Neuronal stem cell (in vitro differentiated cells): ENCODE results near the gene DBF4B. TPM values are rescaled to one million over a fixed set of nuclear protein-coding genes. Genes with fewer than 3 reads are reported as not detected.

Experiments
- DNase-seq: peaks from one replicate; pipeline ENCODE4 v3.0.0-alpha.2; 2013; ENCODE audit warnings: low spot score
- H2AFZ ChIP-seq: one replicate; pipeline ENCODE4 v1.6.1; 2013; ENCODE audit warnings: mild to moderate bottlenecking, low read length, inconsistent platforms
- H2AK5ac ChIP-seq: 2 replicates; pipeline ENCODE4 v1.6.1; 2013; ENCODE audit warnings: low read depth, mild to moderate bottlenecking, inconsistent platforms, low read length, moderate library complexity, mixed read lengths
- H2BK120ac ChIP-seq: 2 replicates; pipeline ENCODE4 v1.6.1; 2013; ENCODE audit warnings: low read depth, mild to moderate bottlenecking, inconsistent platforms, low read length, moderate library complexity, mixed read lengths
- H2BK12ac ChIP-seq: one replicate; pipeline ENCODE4 v1.6.1; 2013; ENCODE audit warnings: low read length, inconsistent platforms
- H2BK15ac ChIP-seq: 2 replicates; pipeline ENCODE4 v1.6.1; 2013; ENCODE audit warnings: mild to moderate bottlenecking, low read length, inconsistent platforms, mixed read lengths
- H2BK5ac ChIP-seq: one replicate; pipeline ENCODE4 v1.6.1; 2013; ENCODE audit warnings: inconsistent platforms, mild to moderate bottlenecking, low read length, moderate library complexity
- H3K14ac ChIP-seq: one replicate; pipeline ENCODE4 v1.6.1; 2013; ENCODE audit warnings: low read length, inconsistent platforms
- H3K18ac ChIP-seq: 2 replicates; pipeline ENCODE4 v1.6.1; 2013; ENCODE audit warnings: low read length, inconsistent platforms
- H3K23ac ChIP-seq: 2 replicates; pipeline ENCODE4 v1.6.1; 2013; ENCODE audit warnings: low read depth, mild to moderate bottlenecking, mixed read lengths, low read length, inconsistent platforms; ENCODE audit not compliant: poor library complexity
- H3K27ac ChIP-seq: replicated peaks from 3 replicates; pipeline ENCODE4 v1.5.1; 2013; ENCODE audit warnings: low read length, inconsistent platforms
- H3K27me3 ChIP-seq, 3 experiments: 2 replicates each; pipeline ENCODE4 v1.6.1; 2013; ENCODE audit warnings: low read length in 3 of 3, mild to moderate bottlenecking in 2 of 3, inconsistent platforms in 1 of 3, low read depth in 1 of 3, mixed read lengths in 1 of 3, moderate library complexity in 1 of 3; ENCODE audit not compliant: control insufficient read depth in 3 of 3, insufficient read depth in 3 of 3
- H3K36me3 ChIP-seq, 2 donors: replicated peaks in 1 of 2; 2 replicates each; pipeline ENCODE4 v1.6.1; 2013; ENCODE audit warnings: low read length in 2 of 2; ENCODE audit not compliant: control insufficient read depth in 2 of 2, insufficient read depth in 2 of 2
- H3K4ac ChIP-seq: 2 replicates; pipeline ENCODE4 v1.6.1; 2013; ENCODE audit warnings: inconsistent platforms, mild to moderate bottlenecking, low read length, moderate library complexity
- H3K4me1 ChIP-seq, 2 donors: 1 replicate in 1 of 2; 2 replicates in 1 of 2; pipeline ENCODE4 v1.6.1; 2013; ENCODE audit warnings: low read length in 2 of 2, low read depth in 1 of 2; ENCODE audit not compliant: control insufficient read depth in 2 of 2, insufficient read depth in 1 of 2
- H3K4me2 ChIP-seq: one replicate; pipeline ENCODE4 v1.6.1; 2013; ENCODE audit warnings: mild to moderate bottlenecking, low read length, inconsistent platforms; ENCODE audit not compliant: insufficient read depth, poor library complexity, severe bottlenecking
- H3K4me3 ChIP-seq, 2 donors: 2 replicates each; pipeline ENCODE4 v1.5.1; 2013; ENCODE audit warnings: low read length in 2 of 2, mild to moderate bottlenecking in 2 of 2, inconsistent platforms in 1 of 2, moderate library complexity in 1 of 2
- H3K79me1 ChIP-seq: one replicate; pipeline ENCODE4 v1.6.1; 2013; ENCODE audit warnings: low read depth, mild to moderate bottlenecking, inconsistent platforms, low read length, moderate library complexity
- H3K9ac ChIP-seq: one replicate; pipeline ENCODE4 v1.6.1; 2013; ENCODE audit warnings: mild to moderate bottlenecking, low read depth, low read length, inconsistent platforms; ENCODE audit not compliant: poor library complexity
- H3K9me3 ChIP-seq, 2 donors: replicated peaks in 1 of 2; 2 replicates each; pipeline versions ENCODE3 to v1.6.1; 2013; ENCODE audit warnings: low read length in 2 of 2, mild to moderate bottlenecking in 2 of 2, inconsistent platforms in 1 of 2, low read depth in 1 of 2, mixed read lengths in 1 of 2, moderate library complexity in 1 of 2; ENCODE audit not compliant: control insufficient read depth in 2 of 2, insufficient read depth in 1 of 2
- H4K8ac ChIP-seq: one replicate; pipeline ENCODE4 v1.6.1; 2013; ENCODE audit warnings: low read depth, mild to moderate bottlenecking, inconsistent platforms, low read length, moderate library complexity
- H4K91ac ChIP-seq: one replicate; pipeline ENCODE4 v1.6.1; 2013; ENCODE audit warnings: low read length, low read depth, mild to moderate bottlenecking, inconsistent platforms; ENCODE audit not compliant: poor library complexity
- WGBS, 2 donors: extraction: QIAGEN DNeasy Blood & Tissue Kit; methylation state at CpG; one replicate each; pipeline ENCODE4 v1.1.7; 2013; ENCODE audit warnings: missing lambda C conversion rate in 2 of 2, mixed read lengths in 1 of 2; ENCODE audit not compliant: insufficient read length in 2 of 2, insufficient replicate concordance in 1 of 2; ENCODE audit errors: extremely low coverage in 2 of 2; 5-methylcytosine and 5-hydroxymethylcytosine counted together
- small RNA-seq: library from polyadenylated mRNA; stranded (forward); fragments of <200 nt; extraction: miRNeasy Mini kit (QIAGEN cat#:217004); gene quantifications from one replicate; pipeline ENCODE3, GENCODE V24; 2013; ENCODE audit not compliant: insufficient read depth

The DBF4B gene

GRCh38 chr17:44797802-44798201 lies 89.3 kb downstream of the DBF4B start:
- H3K9ac ChIP-seq: no peak overlapping the region
- no peaks in the 10 kb centered on the region for H3K79me1 ChIP-seq
- no peak for DNase-seq
- H2AK5ac ChIP-seq: no peak overlapping the region
- no peak overlapping the region for H3K4me3 ChIP-seq
- H3K23ac ChIP-seq: no peak overlapping the region
- H4K91ac ChIP-seq: no peak overlapping the region
- no peak overlapping the region for H2AFZ ChIP-seq
- peaks cover 4 to 14% of the 10 kb centered on the region in 2 donors for H3K4me1 ChIP-seq
- no peak overlapping the region for H3K4ac ChIP-seq
- H2BK12ac ChIP-seq: no peak overlapping the region
- H3K4me2 ChIP-seq: no peak overlapping the region
- H3K36me3 ChIP-seq: peaks cover 12 to 71% of the 10 kb centered on the region in 2 donors
- H3K18ac ChIP-seq: no peak overlapping the region
- H2BK120ac ChIP-seq: no peak overlapping the region
- no peak overlapping the region for H3K14ac ChIP-seq
- H4K8ac ChIP-seq: no peak overlapping the region
- WGBS, 2 donors: no CpG with 5 or more reads among the region's 11 CpGs
- H2BK5ac ChIP-seq: no peak overlapping the region
- H2BK15ac ChIP-seq: no peak overlapping the region
- H3K9me3 ChIP-seq: no peaks in the 10 kb centered on the region
- H3K27me3 ChIP-seq: no peaks in the 10 kb centered on the region
- no peak overlapping the region for H3K27ac ChIP-seq

GRCh38 chr17:44798356-44798755 lies 89.9 kb downstream of the DBF4B start:
- Histone ChIP-seq H4K91ac (no peak overlapping the region), H3K4me2 (no peak overlapping the region), H2AFZ (no peak overlapping the region), H3K4me1 (peaks cover 4 to 14% of the 10 kb centered on the region in 2 donors), H3K4ac (no peak overlapping the region), H3K27me3 (no peaks in the 10 kb centered on the region), H3K27ac (no peak overlapping the region), H2AK5ac (no peak overlapping the region), H3K14ac (no peak overlapping the region), H3K9ac (no peak overlapping the region), H2BK15ac (no peak overlapping the region), H3K9me3 (no peaks in the 10 kb centered on the region), H4K8ac (no peak overlapping the region), H3K4me3 (no peak overlapping the region), H3K18ac (no peak overlapping the region), H3K36me3 (peaks cover 15 to 76% of the 10 kb centered on the region in 2 donors), H2BK5ac (no peak overlapping the region), H2BK12ac (no peak overlapping the region), H2BK120ac (no peak overlapping the region), H3K79me1 (no peaks in the 10 kb centered on the region), H3K23ac (no peak overlapping the region)
- DNase-seq: no peak
- WGBS, 2 donors: no CpG with 5 or more reads among the region's 2 CpGs

Small RNA genes within 50 kb of the gene (small RNA-seq; reads per million reads assigned to genes)
- gene RN7SL819P: not detected
